KBM-7 (cell line): ENCODE results near the gene ABCA9.
"Not testable (repeated sequence)": the region's sequence is repeated elsewhere in the genome, so short reads cannot be mapped to it uniquely, and the experiment has no call there.

Experiments used
- DNase-seq: peaks from one replicate; pipeline ENCODE4 v3.0.0-alpha.2; 2015
- in situ Hi-C: fragments of 300-500 bp; cut with MboI; formaldehyde crosslinking; loops from 2 replicates; pipeline ENCODE4 v1.14.3; 2020; ENCODE audit warnings: low sequenced_read_pairs, low pct_unique_long_range_greater_than_20kb, mixed read lengths

The ABCA9 gene

GRCh38 chr17:68973098-68973846 lies 87.5 kb downstream of the ABCA9 start:
- peak; percentile 98 for DNase-seq
- in situ Hi-C loops: loop anchor here (25.0 kb wide), 1 partner anchor 186 kb away; no protein-coding TSS in a partner anchor

GRCh38 chr17:68972119-68972704 lies 88.5 kb downstream of the ABCA9 start:
- DNase-seq: peak; percentile 72
- in situ Hi-C loops: loop anchor here (25.0 kb wide), 1 partner anchor 185 kb away; no protein-coding TSS in a partner anchor

- in situ Hi-C loops: loop anchor here (25.0 kb wide), 1 partner anchor 182 kb away; no protein-coding TSS in a partner anchor
- DNase-seq: peak; percentile 61
These were observed 91.6 kb downstream of the ABCA9 start for GRCh38 chr17:68969101-68969500.

- in situ Hi-C loops: loop anchor here (25.0 kb wide), 1 partner anchor 177 kb away; no protein-coding TSS in a partner anchor
- DNase-seq: no peak
These were observed 96.8 kb downstream of the ABCA9 start for GRCh38 chr17:68963958-68964357.

GRCh38 chr17:68961214-68961882 lies 99.4 kb downstream of the ABCA9 start:
- no peak for DNase-seq
- in situ Hi-C loops: loop anchor here (25.0 kb wide), 1 partner anchor 174 kb away; no protein-coding TSS in a partner anchor

GRCh38 chr17:68959117-68959516 lies 101.6 kb downstream of the ABCA9 start:
- DNase-seq: peak; percentile 32
- in situ Hi-C loops: loop anchor here (25.0 kb wide), 1 partner anchor 172 kb away; no protein-coding TSS in a partner anchor

GRCh38 chr17:68957944-68958343 lies 102.8 kb downstream of the ABCA9 start:
- in situ Hi-C loops: loop anchor here (25.0 kb wide), 1 partner anchor 171 kb away; no protein-coding TSS in a partner anchor
- DNase-seq: peak; percentile 35

GRCh38 chr17:68955181-68955841 lies 105.4 kb downstream of the ABCA9 start, which contains the start of gene ABCA8:
Gene ABCA8 (minus strand): TSS chr17:68955392. CDS start chr17:68942034, 13,358 bp downstream.
- DNase-seq: no peak
- in situ Hi-C loops: loop anchor here (25.0 kb wide), 1 partner anchor 168 kb away; no protein-coding TSS in a partner anchor

- in situ Hi-C loops: loop anchor here (25.0 kb wide), 1 partner anchor 167 kb away; no protein-coding TSS in a partner anchor
- DNase-seq: no peak
These were observed 106.4 kb downstream of the ABCA9 start for GRCh38 chr17:68954146-68954896.

- in situ Hi-C loops: loop anchor here (25.0 kb wide), 1 partner anchor 166 kb away; no protein-coding TSS in a partner anchor
These were observed 107.3 kb downstream of the ABCA9 start for GRCh38 chr17:68953340-68953997.

GRCh38 chr17:68950725-68951124 lies 110.0 kb downstream of the ABCA9 start:
- no peak for DNase-seq
- in situ Hi-C loops: loop anchor here (25.0 kb wide), 1 partner anchor 163 kb away; no protein-coding TSS in a partner anchor

More at GRCh38 chr17:68953340-68953997, 107.3 kb downstream of the ABCA9 start:
- no peak for DNase-seq

- in situ Hi-C loops, DNase-seq: not testable (repeated sequence)
These were observed 112.9 kb downstream of the ABCA9 start for GRCh38 chr17:68947868-68948267.

GRCh38 chr17:68944435-68945035 lies 116.2 kb downstream of the ABCA9 start:
- DNase-seq: no peak
- in situ Hi-C loops: no loop called here

GRCh38 chr17:68943812-68944182 lies 116.9 kb downstream of the ABCA9 start:
- DNase-seq, in situ Hi-C loops: not testable (repeated sequence)

- in situ Hi-C loops: no loop called here
- DNase-seq: no peak
These were observed 117.5 kb downstream of the ABCA9 start for GRCh38 chr17:68943123-68943811.

GRCh38 chr17:68942389-68942788 lies 118.3 kb downstream of the ABCA9 start:
- no peak for DNase-seq
- in situ Hi-C loops: no loop called here

GRCh38 chr17:68941761-68942160 lies 119.0 kb downstream of the ABCA9 start:
- DNase-seq: no peak
- in situ Hi-C loops: no loop called here
